ENCODE results near the gene NPTXR. TPM values are rescaled to one million over a fixed set of nuclear protein-coding genes. Genes with fewer than 3 reads are reported as not detected.

Gene NPTXR
- total RNA-seq, 1 experiment from 2014 or later = 12.8 TPM

- intact Hi-C loops (cut with micrococcal nuclease) = no loop called here
- no peak overlapping the region for H3K4me3 ChIP-seq (replicated peaks in 1 of 2; ENCODE audit: low read depth in 1 of 2, low read length in 2 of 2)
- no peaks in the 10 kb centered on the region for H3K36me3 ChIP-seq (ENCODE audit: control insufficient read depth in 1 of 2, insufficient read depth in 2 of 2, low read length in 2 of 2)
- DNase-seq (ENCODE audit: low read depth, low spot score) = no peak
- TF ChIP-seq POLR2A (IDR thresholded peaks at IDR 0.05; ENCODE audit: borderline replicate concordance, extremely low read depth, insufficient read depth, insufficient read length) (no peak), TCF7L2 (IDR thresholded peaks at IDR 0.05; ENCODE audit: borderline replicate concordance, extremely low read depth, insufficient read depth, insufficient read length) (no peak), POLR2AphosphoS5 (IDR thresholded peaks at IDR 0.05; ENCODE audit: low read depth, low read length) (no peak), SP1 (IDR thresholded peaks at IDR 0.05; ENCODE audit: low read depth) (no peak), EZH2phosphoT487 (IDR thresholded peaks at IDR 0.05; ENCODE audit: borderline replicate concordance) (no peak), REST (IDR thresholded peaks at IDR 0.05; ENCODE audit: low read depth) (no peak), MAX (IDR thresholded peaks at IDR 0.05) (no peak), CEBPB (IDR thresholded peaks at IDR 0.05; ENCODE audit: low read depth) (no peak), ZFX (IDR thresholded peaks at IDR 0.05) (no peak), ZNF274 (IDR thresholded peaks at IDR 0.05; ENCODE audit: low read depth, low read length) (no peak), RAD21 (IDR thresholded peaks at IDR 0.05; ENCODE audit: low read depth) (no peak), SRF (IDR thresholded peaks at IDR 0.05; ENCODE audit: low read depth) (no peak), CBX3 (IDR thresholded peaks at IDR 0.05; ENCODE audit: low read depth) (no peak), YY1 (IDR thresholded peaks at IDR 0.05; ENCODE audit: extremely low read depth, insufficient replicate concordance, low read depth, low read length) (no peak), EGR1 (IDR thresholded peaks at IDR 0.05; ENCODE audit: low read depth) (no peak)
- TF ChIP-seq, protein P1, sequence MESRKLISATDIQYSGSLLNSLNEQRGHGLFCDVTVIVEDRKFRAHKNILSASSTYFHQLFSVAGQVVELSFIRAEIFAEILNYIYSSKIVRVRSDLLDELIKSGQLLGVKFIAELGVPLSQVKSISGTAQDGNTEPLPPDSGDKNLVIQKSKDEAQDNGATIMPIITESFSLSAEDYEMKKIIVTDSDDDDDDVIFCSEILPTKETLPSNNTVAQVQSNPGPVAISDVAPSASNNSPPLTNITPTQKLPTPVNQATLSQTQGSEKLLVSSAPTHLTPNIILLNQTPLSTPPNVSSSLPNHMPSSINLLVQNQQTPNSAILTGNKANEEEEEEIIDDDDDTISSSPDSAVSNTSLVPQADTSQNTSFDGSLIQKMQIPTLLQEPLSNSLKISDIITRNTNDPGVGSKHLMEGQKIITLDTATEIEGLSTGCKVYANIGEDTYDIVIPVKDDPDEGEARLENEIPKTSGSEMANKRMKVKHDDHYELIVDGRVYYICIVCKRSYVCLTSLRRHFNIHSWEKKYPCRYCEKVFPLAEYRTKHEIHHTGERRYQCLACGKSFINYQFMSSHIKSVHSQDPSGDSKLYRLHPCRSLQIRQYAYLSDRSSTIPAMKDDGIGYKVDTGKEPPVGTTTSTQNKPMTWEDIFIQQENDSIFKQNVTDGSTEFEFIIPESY (IDR thresholded peaks at IDR 0.05; ENCODE audit: extremely low read depth, insufficient replicate concordance, low read length) = no peak
- TF ChIP-seq, protein P2, sequence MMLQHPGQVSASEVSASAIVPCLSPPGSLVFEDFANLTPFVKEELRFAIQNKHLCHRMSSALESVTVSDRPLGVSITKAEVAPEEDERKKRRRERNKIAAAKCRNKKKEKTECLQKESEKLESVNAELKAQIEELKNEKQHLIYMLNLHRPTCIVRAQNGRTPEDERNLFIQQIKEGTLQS (IDR thresholded peaks at IDR 0.05) = no peak
- POLR2A ChIA-PET = no interaction called here
- BruUV-seq (replicated peaks) = no TSS peak
- no peak overlapping the region for H3K4me2 ChIP-seq (ENCODE audit: low read length)
- no peaks in the 10 kb centered on the region for H3K9me2 ChIP-seq (ENCODE audit: insufficient read depth)
- CTCF ChIA-PET = interaction anchor here (0.6 kb wide), 1 partner anchor 78 kb away, joined by 4 read pairs; no protein-coding TSS in a partner anchor
- ATAC-seq = no peak
- no peak overlapping the region for H3K9ac ChIP-seq (ENCODE audit: low read length)
- no peaks in the 10 kb centered on the region for H3K27me3 ChIP-seq (ENCODE audit: insufficient read depth, low read length)
- no peak overlapping the region for H3K27ac ChIP-seq (ENCODE audit: low read depth, low read length)
- no peak overlapping the region for H2AFZ ChIP-seq (ENCODE audit: low read depth, low read length, poor library complexity, severe bottlenecking)
- no peaks in the 10 kb centered on the region for H3K79me2 ChIP-seq (ENCODE audit: insufficient read depth, low read length)
- RAD21 ChIA-PET (ENCODE audit: low non-redundant PET in 1 of 2, low total read pairs in 2 of 2, uncharacterized antibody in 2 of 2, unreplicated experiment in 2 of 2) = no interaction called here
- H4K20me1 ChIP-seq (ENCODE audit: insufficient read depth) = no peaks in the 10 kb centered on the region
- peaks cover 19 to 41% of the 10 kb centered on the region in 2 experiments for H3K4me1 ChIP-seq (ENCODE audit: control insufficient read depth in 1 of 2, insufficient read depth in 2 of 2, low read length in 2 of 2)
- no peaks in the 10 kb centered on the region for H3K9me3 ChIP-seq (ENCODE audit: control insufficient read depth in 1 of 2, insufficient read depth in 1 of 2, low read depth in 1 of 2, low read length in 2 of 2)
Observed at GRCh38 chr22:38850399-38850798, 6.6 kb upstream of the NPTXR start.

Measured in HCT116 (cell line).